Activated CD4-positive, alpha-beta memory T cell treated with anti-CD3 and anti-CD28 coated beads for 36 hours (primary cell): ENCODE data around the gene MRPL41. TPM values are rescaled to one million over a fixed set of nuclear protein-coding genes. Genes with fewer than 3 reads are reported as not detected.
"Not testable (repeated sequence)": the region's sequence is repeated elsewhere in the genome, so short reads cannot be mapped to it uniquely, and the experiment has no call there.

Source experiments
- CTCF ChIA-PET: fragments of 350-600 bp; sonication (Branson Sonifier 250); formaldehyde crosslinking; loops from one replicate; lab custom pipeline; 2021; ENCODE audit warnings: antibody characterized with exemption, inconsistent platforms; lab: Charles Lee
- POLR2A ChIA-PET: fragments of 350-600 bp; sonication (Branson Sonifier 250); formaldehyde crosslinking; loops from one replicate; lab custom pipeline; 2021; ENCODE audit warnings: antibody characterized with exemption; lab: Charles Lee
- DNase-seq: peaks from one replicate; pipeline ENCODE4 v3.0.0-alpha.2; 2020
- H3K27ac Mint-ChIP-seq: one replicate; pipeline ENCODE4 v1.8.0; 2021; ENCODE audit warnings: mixed read lengths
- H3K27me3 Mint-ChIP-seq: one replicate; pipeline ENCODE4 v1.8.0; 2021; ENCODE audit warnings: mixed read lengths
- H3K36me3 Mint-ChIP-seq: one replicate; pipeline ENCODE4 v1.8.0; 2021; ENCODE audit warnings: mixed read lengths
- H3K4me1 Mint-ChIP-seq: one replicate; pipeline ENCODE4 v1.8.0; 2021; ENCODE audit warnings: low read depth, mixed read lengths
- H3K4me3 Mint-ChIP-seq: one replicate; pipeline ENCODE4 v1.8.0; 2021; ENCODE audit warnings: mild to moderate bottlenecking, mixed read lengths
- H3K9me3 Mint-ChIP-seq: one replicate; pipeline ENCODE4 v1.8.0; 2021; ENCODE audit warnings: mixed read lengths
- intact Hi-C: fragments of 100-400 bp; cut with micrococcal nuclease; formaldehyde crosslinking; loops from one replicate; pipeline ENCODE4 v1.15.1; 2023
- total RNA-seq, 2 experiments: library from RNA; stranded (reverse); gene quantifications; one replicate each; pipeline ENCODE4 v1.2.3, GENCODE V29; 2021

Gene MRPL41
- total RNA-seq, 2 experiments from 2014 or later: 48.0 to 48.8 TPM

GRCh38 chr9:137544176-137544760 is 7.4 kb upstream of the MRPL41 start:
- Mint-ChIP-seq H3K9me3 (no peaks in the 10 kb centered on the region), H3K27me3 (no peaks in the 10 kb centered on the region), H3K27ac (no peak overlapping the region), H3K4me1 (peaks cover 4% of the 10 kb centered on the region), H3K36me3 (no peaks in the 10 kb centered on the region), H3K4me3 (no peak overlapping the region)
- ChIA-PET POLR2A (no interaction called here), CTCF (interaction anchor here (1.3 kb wide), 1 partner anchor 9 kb away, joined by 3 read pairs; no protein-coding TSS in a partner anchor)
- DNase-seq: no peak
- intact Hi-C loops: no loop called here

- intact Hi-C loops: no loop called here
- Mint-ChIP-seq H3K4me1 (peaks cover 10% of the 10 kb centered on the region), H3K36me3 (no peaks in the 10 kb centered on the region), H3K27ac (no peak overlapping the region), H3K27me3 (no peaks in the 10 kb centered on the region), H3K9me3 (no peaks in the 10 kb centered on the region), H3K4me3 (no peak overlapping the region)
- DNase-seq: no peak
- ChIA-PET POLR2A (no interaction called here), CTCF (interaction anchor here (0.8 to 2.1 kb wide), 3 partner anchors 10 to 128 kb away, joined by 3 to 7 read pairs (median 6); no protein-coding TSS in a partner anchor)
Measured at GRCh38 chr9:137545123-137545522, 6.6 kb upstream of the MRPL41 start.

- CTCF ChIA-PET: no interaction called here
- no peak for DNase-seq
- Mint-ChIP-seq H3K27ac (no peak overlapping the region), H3K4me1 (peaks cover 21% of the 10 kb centered on the region), H3K36me3 (peaks cover 3% of the 10 kb centered on the region), H3K9me3 (no peaks in the 10 kb centered on the region), H3K4me3 (no peak overlapping the region), H3K27me3 (no peaks in the 10 kb centered on the region)
- intact Hi-C loops: no loop called here
- POLR2A ChIA-PET: no interaction called here
Measured at GRCh38 chr9:137547687-137548543, 3.8 kb upstream of the MRPL41 start.

- H3K27ac Mint-ChIP-seq: peak within 1 kb of the TSS; percentile 60
Measured at GRCh38 chr9:137550231-137550621, 1.5 kb upstream of the MRPL41 start, which contains the start of gene PNPLA7. PNPLA7 (minus strand) TSS chr9:137550402; CDS start chr9:137550197, 205 bp downstream.

GRCh38 chr9:137550958-137551263 is 768 bp upstream of the MRPL41 start:
- DNase-seq, H3K27ac Mint-ChIP-seq, H3K9me3 Mint-ChIP-seq, POLR2A ChIA-PET, H3K27me3 Mint-ChIP-seq: not testable (repeated sequence)
- Mint-ChIP-seq H3K4me3 (peak overlapping the region; percentile 60), H3K4me1 (peaks cover 17% of the 10 kb centered on the region), H3K36me3 (peaks cover 11% of the 10 kb centered on the region)
- intact Hi-C loops: loop anchor here (2.0 kb wide), 1 partner anchor 40 kb away; the partner anchor contains the start of gene ZMYND19
- CTCF ChIA-PET: interaction anchor here (0.7 to 2.1 kb wide), 4 partner anchors 16 to 108 kb away, joined by 3 to 8 read pairs (median 3); partner anchors contain the start of gene ZMYND19

More at GRCh38 chr9:137550231-137550621, 1.5 kb upstream of the MRPL41 start, which contains the start of gene PNPLA7:
- H3K36me3 Mint-ChIP-seq: peaks cover 7% of the 10 kb centered on the region
- CTCF ChIA-PET: interaction anchor here (0.9 to 1.1 kb wide), 3 partner anchors 15 to 255 kb away, joined by 3 read pairs; partner anchors contain the start of gene ZMYND19
- H3K9me3 Mint-ChIP-seq: no peaks in the 10 kb centered on the region
- POLR2A ChIA-PET: no interaction called here
- intact Hi-C loops: loop anchor here (2.0 kb wide), 1 partner anchor 41 kb away; the partner anchor contains the start of gene ZMYND19
- no peaks in the 10 kb centered on the region for H3K27me3 Mint-ChIP-seq
- peaks cover 17% of the 10 kb centered on the region for H3K4me1 Mint-ChIP-seq
- H3K4me3 Mint-ChIP-seq: peak within 1 kb of the TSS; percentile 77
- DNase-seq: peak; percentile 70

GRCh38 chr9:137552022-137552768 is 516 bp downstream of the MRPL41 start:
- no peak for DNase-seq
- Mint-ChIP-seq H3K36me3 (peaks cover 13% of the 10 kb centered on the region), H3K27ac (peak overlapping the region; percentile 65), H3K27me3 (no peaks in the 10 kb centered on the region), H3K4me3 (peak overlapping the region; percentile 79), H3K4me1 (peaks cover 17% of the 10 kb centered on the region), H3K9me3 (no peaks in the 10 kb centered on the region)
- ChIA-PET CTCF (interaction anchor here (0.7 to 2.1 kb wide), 11 partner anchors 10 to 250 kb away, joined by 3 to 10 read pairs (median 5); partner anchors contain the start of genes EXD3, NOXA1 and NRARP), POLR2A (interaction anchor here (0.6 to 1.3 kb wide), 6 partner anchors 8 to 82 kb away, joined by 3 to 6 read pairs (median 4); partner anchors contain the start of gene DPH7)
- intact Hi-C loops: no loop called here

GRCh38 chr9:137553654-137554053 is 2.0 kb downstream of the MRPL41 start:
- DNase-seq, CTCF ChIA-PET, H3K4me3 Mint-ChIP-seq, H3K27me3 Mint-ChIP-seq, H3K27ac Mint-ChIP-seq, H3K9me3 Mint-ChIP-seq, POLR2A ChIA-PET, intact Hi-C loops: not testable (repeated sequence)
- peaks cover 16% of the 10 kb centered on the region for H3K36me3 Mint-ChIP-seq
- peaks cover 17% of the 10 kb centered on the region for H3K4me1 Mint-ChIP-seq

- Mint-ChIP-seq H3K27ac (no peak overlapping the region), H3K4me1 (peaks cover 17% of the 10 kb centered on the region), H3K9me3 (no peaks in the 10 kb centered on the region), H3K4me3 (no peak overlapping the region), H3K36me3 (peaks cover 16% of the 10 kb centered on the region), H3K27me3 (no peaks in the 10 kb centered on the region)
- intact Hi-C loops: no loop called here
- CTCF ChIA-PET: no interaction called here
- POLR2A ChIA-PET: no interaction called here
- no peak for DNase-seq
Measured at GRCh38 chr9:137554349-137554748, 2.7 kb downstream of the MRPL41 start.

GRCh38 chr9:137555179-137555578 is 3.5 kb downstream of the MRPL41 start:
- ChIA-PET POLR2A (no interaction called here), CTCF (no interaction called here)
- Mint-ChIP-seq H3K27ac (no peak overlapping the region), H3K36me3 (peaks cover 25% of the 10 kb centered on the region), H3K27me3 (no peaks in the 10 kb centered on the region), H3K9me3 (no peaks in the 10 kb centered on the region), H3K4me3 (no peak overlapping the region), H3K4me1 (peaks cover 10% of the 10 kb centered on the region)
- no peak for DNase-seq
- intact Hi-C loops: no loop called here

- Mint-ChIP-seq H3K4me1 (peaks cover 8% of the 10 kb centered on the region), H3K27ac (no peak overlapping the region), H3K27me3 (no peaks in the 10 kb centered on the region), H3K36me3 (peaks cover 25% of the 10 kb centered on the region), H3K4me3 (no peak overlapping the region), H3K9me3 (no peaks in the 10 kb centered on the region)
- ChIA-PET POLR2A (no interaction called here), CTCF (no interaction called here)
- no peak for DNase-seq
- intact Hi-C loops: no loop called here
Measured at GRCh38 chr9:137556069-137556838, 4.6 kb downstream of the MRPL41 start.

GRCh38 chr9:137558127-137558526 is 6.4 kb downstream of the MRPL41 start:
- H3K27ac Mint-ChIP-seq: no peak overlapping the region
- intact Hi-C loops: no loop called here

More at GRCh38 chr9:137558127-137558526, 6.4 kb downstream of the MRPL41 start:
- H3K36me3 Mint-ChIP-seq: peaks cover 32% of the 10 kb centered on the region
- no peaks in the 10 kb centered on the region for H3K27me3 Mint-ChIP-seq
- DNase-seq: no peak
- no peaks in the 10 kb centered on the region for H3K4me1 Mint-ChIP-seq
- no peaks in the 10 kb centered on the region for H3K9me3 Mint-ChIP-seq
- CTCF ChIA-PET: interaction anchor here (1.0 kb wide), 1 partner anchor 20 kb away, joined by 3 read pairs; no protein-coding TSS in a partner anchor
- H3K4me3 Mint-ChIP-seq: no peak overlapping the region
- POLR2A ChIA-PET: no interaction called here
